Erythroblast (primary cell): ENCODE results near the gene RHBDF1.

Source experiments
- GATA1 ChIP-seq: IDR thresholded peaks from 2 replicates; pipeline ENCODE4 v1.6.1; 2011; ENCODE audit warnings: low read depth, mild to moderate bottlenecking, control low read depth, low read length, moderate library complexity
- POLR2A ChIP-seq: IDR thresholded peaks from 2 replicates; pipeline ENCODE4 v1.6.1; 2011; ENCODE audit warnings: mild to moderate bottlenecking, low read length

GRCh38 chr16:79151-80054 is 7.0 kb upstream of the RHBDF1 start:
- TF ChIP-seq POLR2A (no peak), GATA1 (no peak)
